Left lobe of liver (tissue), 2 donors: ENCODE measurements around the gene ADAP2. TPM values are rescaled to one million over a fixed set of nuclear protein-coding genes. Genes with fewer than 3 reads are reported as not detected.
"Not testable (repeated sequence)": the region's sequence is repeated elsewhere in the genome, so short reads cannot be mapped to it uniquely, and the experiment has no call there.

ENCODE experiments used
- ATAC-seq: fragments of 200-7000 bp; cut with Tn5 transposase; one replicate; pipeline ENCODE4 v1.9.1; 2020; ENCODE audit warnings: mild to moderate bottlenecking, moderate library complexity
- DNase-seq: peaks from one replicate; pipeline ENCODE4 v3.0.0-alpha.2; 2020; ENCODE audit warnings: low spot score
- total RNA-seq: library from RNA; stranded (reverse); gene quantifications from one replicate; pipeline ENCODE4 v1.2.1, GENCODE V29; 2021
- donor health status: DM: no; HTN: no; CAD: no; lungs with moderate emphysema.
- donor health status: DM: no; HTN: yes; CAD: no.

Gene ADAP2
- 7.7 TPM for total RNA-seq

GRCh38 chr17:30921544-30922196 lies at the start of gene ADAP2:
Gene ADAP2, plus strand, starts transcription at chr17:30921945. Its CDS starts 70 bp downstream, at chr17:30922015.
- ATAC-seq (peak; percentile 96), DNase-seq (peak; percentile 81)

- ATAC-seq (no peak), DNase-seq (no peak)
These were observed 35.6 kb upstream of the ADAP2 start for GRCh38 chr17:30886187-30886586.

GRCh38 chr17:30894236-30894635 lies 27.5 kb upstream of the ADAP2 start:
- ATAC-seq: no peak
- no peak for DNase-seq

GRCh38 chr17:30897311-30897710 lies 24.4 kb upstream of the ADAP2 start:
- no peak for ATAC-seq
- DNase-seq: no peak

GRCh38 chr17:30905742-30906100 lies 16.0 kb upstream of the ADAP2 start:
- peak; percentile 54 for ATAC-seq

GRCh38 chr17:30906101-30906911 lies 15.4 kb upstream of the ADAP2 start, which contains the start of gene TEFM:
Gene TEFM, minus strand, starts transcription at chr17:30906238. Its CDS starts 40 bp downstream, at chr17:30906198.
- ATAC-seq: peak; percentile 98

More at GRCh38 chr17:30905742-30906100, 16.0 kb upstream of the ADAP2 start:
- no peak for DNase-seq

GRCh38 chr17:30908717-30909420 lies 12.9 kb upstream of the ADAP2 start:
- ATAC-seq: no peak
- DNase-seq: peak; percentile 10

More at GRCh38 chr17:30906101-30906911, 15.4 kb upstream of the ADAP2 start, which contains the start of gene TEFM:
- DNase-seq: peak; percentile 92

- DNase-seq: peak; percentile 21
- not testable (repeated sequence) for ATAC-seq
These were observed 11.6 kb upstream of the ADAP2 start for GRCh38 chr17:30910151-30910550.

- ATAC-seq (no peak), DNase-seq (peak; percentile 4)
These were observed 7.8 kb upstream of the ADAP2 start for GRCh38 chr17:30913955-30914354.

- ATAC-seq (no peak), DNase-seq (no peak)
These were observed 5.7 kb upstream of the ADAP2 start for GRCh38 chr17:30915833-30916611.

GRCh38 chr17:30917050-30917449 lies 4.7 kb upstream of the ADAP2 start:
- DNase-seq: no peak
- no peak for ATAC-seq

GRCh38 chr17:30920282-30920681 lies 1.5 kb upstream of the ADAP2 start:
- DNase-seq (no peak), ATAC-seq (no peak)

GRCh38 chr17:30920683-30921543 lies 832 bp upstream of the ADAP2 start:
- no peak for ATAC-seq
- DNase-seq: no peak

GRCh38 chr17:30922235-30923030 lies 688 bp downstream of the ADAP2 start:
- peak; percentile 46 for ATAC-seq
- no peak for DNase-seq

- DNase-seq (no peak), ATAC-seq (no peak)
These were observed 2.6 kb downstream of the ADAP2 start for GRCh38 chr17:30924341-30924740.

GRCh38 chr17:30926516-30926915 lies 4.8 kb downstream of the ADAP2 start:
- no peak for ATAC-seq
- no peak for DNase-seq

GRCh38 chr17:30927756-30928155 lies 6.0 kb downstream of the ADAP2 start:
- ATAC-seq (no peak), DNase-seq (no peak)

GRCh38 chr17:30928584-30928983 lies 6.8 kb downstream of the ADAP2 start:
- DNase-seq (no peak), ATAC-seq (no peak)

GRCh38 chr17:30929081-30929633 lies 7.4 kb downstream of the ADAP2 start:
- DNase-seq (no peak), ATAC-seq (peak; percentile 46)
